Measurements from ENCODE around the gene TRIM38.
"Not testable (repeated sequence)": the region's sequence is repeated elsewhere in the genome, so short reads cannot be mapped to it uniquely, and the experiment has no call there.

Gene TRIM38

GRCh38 chr6:25942561-25943147 is 19.9 kb upstream of the TRIM38 start:
- DNase-seq (ENCODE audit: extremely low read depth in 1 of 2, low read depth in 1 of 2): no peak

GRCh38 chr6:25943887-25944286 is 18.7 kb upstream of the TRIM38 start:
- DNase-seq (ENCODE audit: extremely low read depth in 1 of 2, low read depth in 1 of 2): no peak

GRCh38 chr6:25944688-25945574 is 17.7 kb upstream of the TRIM38 start:
- DNase-seq (ENCODE audit: extremely low read depth in 1 of 2, low read depth in 1 of 2): no peak

GRCh38 chr6:25945738-25946137 is 16.9 kb upstream of the TRIM38 start:
- not testable (repeated sequence) for DNase-seq (ENCODE audit: extremely low read depth in 1 of 2, low read depth in 1 of 2)

GRCh38 chr6:25946631-25947030 is 16.0 kb upstream of the TRIM38 start:
- DNase-seq (ENCODE audit: extremely low read depth in 1 of 2, low read depth in 1 of 2): no peak

- DNase-seq (ENCODE audit: extremely low read depth in 1 of 2, low read depth in 1 of 2): not testable (repeated sequence)
Observed at GRCh38 chr6:25947492-25947891, 15.1 kb upstream of the TRIM38 start.

- no peak for DNase-seq (ENCODE audit: extremely low read depth in 1 of 2, low read depth in 1 of 2)
Observed at GRCh38 chr6:25949695-25950094, 12.9 kb upstream of the TRIM38 start.

GRCh38 chr6:25950297-25950696 is 12.3 kb upstream of the TRIM38 start:
- DNase-seq (ENCODE audit: extremely low read depth in 1 of 2, low read depth in 1 of 2): no peak

GRCh38 chr6:25951296-25952032 is 11.1 kb upstream of the TRIM38 start:
- no peak for DNase-seq (ENCODE audit: extremely low read depth in 1 of 2, low read depth in 1 of 2)

GRCh38 chr6:25952535-25952934 is 10.1 kb upstream of the TRIM38 start:
- no peak for DNase-seq (ENCODE audit: extremely low read depth in 1 of 2, low read depth in 1 of 2)

GRCh38 chr6:25953733-25954132 is 8.9 kb upstream of the TRIM38 start:
- DNase-seq (ENCODE audit: extremely low read depth in 1 of 2, low read depth in 1 of 2): no peak

GRCh38 chr6:25954756-25955155 is 7.8 kb upstream of the TRIM38 start:
- no peak for DNase-seq (ENCODE audit: extremely low read depth in 1 of 2, low read depth in 1 of 2)

GRCh38 chr6:25956226-25956625 is 6.4 kb upstream of the TRIM38 start:
- no peak for DNase-seq (ENCODE audit: extremely low read depth in 1 of 2, low read depth in 1 of 2)

GRCh38 chr6:25958700-25959162 is 3.9 kb upstream of the TRIM38 start:
- DNase-seq (ENCODE audit: extremely low read depth in 1 of 2, low read depth in 1 of 2): no peak

GRCh38 chr6:25959890-25960536 is 2.6 kb upstream of the TRIM38 start:
- DNase-seq (ENCODE audit: extremely low read depth in 1 of 2, low read depth in 1 of 2): no peak

GRCh38 chr6:25960734-25961133 is 1.9 kb upstream of the TRIM38 start:
- no peak for DNase-seq (ENCODE audit: extremely low read depth in 1 of 2, low read depth in 1 of 2)

GRCh38 chr6:25961619-25962148 is 918 bp upstream of the TRIM38 start:
- DNase-seq (ENCODE audit: extremely low read depth in 1 of 2, low read depth in 1 of 2): no peak

- DNase-seq (ENCODE audit: extremely low read depth in 1 of 2, low read depth in 1 of 2): no peak
Observed at GRCh38 chr6:25963426-25964123, 973 bp downstream of the TRIM38 start.

- DNase-seq (ENCODE audit: extremely low read depth in 1 of 2, low read depth in 1 of 2): no peak
Observed at GRCh38 chr6:25965058-25965457, 2.5 kb downstream of the TRIM38 start.

- no peak for DNase-seq (ENCODE audit: extremely low read depth in 1 of 2, low read depth in 1 of 2)
Observed at GRCh38 chr6:25966711-25967110, 4.1 kb downstream of the TRIM38 start.

Measured in activated CD8-positive, alpha-beta memory T cell treated with anti-CD3 and anti-CD28 coated beads for 1 hour (primary cell).